Neuronal stem cell (in vitro differentiated cells): ENCODE measurements around the gene PLIN5.

Experiments
- DNase-seq: peaks from one replicate; pipeline ENCODE4 v3.0.0-alpha.2; 2013; ENCODE audit warnings: low spot score
- H2AFZ ChIP-seq: one replicate; pipeline ENCODE4 v1.6.1; 2013; ENCODE audit warnings: mild to moderate bottlenecking, low read length, inconsistent platforms
- H2AK5ac ChIP-seq: 2 replicates; pipeline ENCODE4 v1.6.1; 2013; ENCODE audit warnings: low read depth, mild to moderate bottlenecking, inconsistent platforms, low read length, moderate library complexity, mixed read lengths
- H2BK120ac ChIP-seq: 2 replicates; pipeline ENCODE4 v1.6.1; 2013; ENCODE audit warnings: low read depth, mild to moderate bottlenecking, inconsistent platforms, low read length, moderate library complexity, mixed read lengths
- H2BK12ac ChIP-seq: one replicate; pipeline ENCODE4 v1.6.1; 2013; ENCODE audit warnings: low read length, inconsistent platforms
- H2BK15ac ChIP-seq: 2 replicates; pipeline ENCODE4 v1.6.1; 2013; ENCODE audit warnings: mild to moderate bottlenecking, low read length, inconsistent platforms, mixed read lengths
- H2BK5ac ChIP-seq: one replicate; pipeline ENCODE4 v1.6.1; 2013; ENCODE audit warnings: inconsistent platforms, mild to moderate bottlenecking, low read length, moderate library complexity
- H3K14ac ChIP-seq: one replicate; pipeline ENCODE4 v1.6.1; 2013; ENCODE audit warnings: low read length, inconsistent platforms
- H3K18ac ChIP-seq: 2 replicates; pipeline ENCODE4 v1.6.1; 2013; ENCODE audit warnings: low read length, inconsistent platforms
- H3K23ac ChIP-seq: 2 replicates; pipeline ENCODE4 v1.6.1; 2013; ENCODE audit warnings: low read depth, mild to moderate bottlenecking, mixed read lengths, low read length, inconsistent platforms; ENCODE audit not compliant: poor library complexity
- H3K27ac ChIP-seq: replicated peaks from 3 replicates; pipeline ENCODE4 v1.5.1; 2013; ENCODE audit warnings: low read length, inconsistent platforms
- H3K27me3 ChIP-seq, 3 experiments: 2 replicates each; pipeline ENCODE4 v1.6.1; 2013; ENCODE audit warnings: low read length in 3 of 3, mild to moderate bottlenecking in 2 of 3, inconsistent platforms in 1 of 3, low read depth in 1 of 3, mixed read lengths in 1 of 3, moderate library complexity in 1 of 3; ENCODE audit not compliant: control insufficient read depth in 3 of 3, insufficient read depth in 3 of 3
- H3K36me3 ChIP-seq, 2 donors: replicated peaks in 1 of 2; 2 replicates each; pipeline ENCODE4 v1.6.1; 2013; ENCODE audit warnings: low read length in 2 of 2; ENCODE audit not compliant: control insufficient read depth in 2 of 2, insufficient read depth in 2 of 2
- H3K4ac ChIP-seq: 2 replicates; pipeline ENCODE4 v1.6.1; 2013; ENCODE audit warnings: inconsistent platforms, mild to moderate bottlenecking, low read length, moderate library complexity
- H3K4me1 ChIP-seq, 2 donors: 1 replicate in 1 of 2; 2 replicates in 1 of 2; pipeline ENCODE4 v1.6.1; 2013; ENCODE audit warnings: low read length in 2 of 2, low read depth in 1 of 2; ENCODE audit not compliant: control insufficient read depth in 2 of 2, insufficient read depth in 1 of 2
- H3K4me2 ChIP-seq: one replicate; pipeline ENCODE4 v1.6.1; 2013; ENCODE audit warnings: mild to moderate bottlenecking, low read length, inconsistent platforms; ENCODE audit not compliant: insufficient read depth, poor library complexity, severe bottlenecking
- H3K4me3 ChIP-seq, 2 donors: 2 replicates each; pipeline ENCODE4 v1.5.1; 2013; ENCODE audit warnings: low read length in 2 of 2, mild to moderate bottlenecking in 2 of 2, inconsistent platforms in 1 of 2, moderate library complexity in 1 of 2
- H3K79me1 ChIP-seq: one replicate; pipeline ENCODE4 v1.6.1; 2013; ENCODE audit warnings: low read depth, mild to moderate bottlenecking, inconsistent platforms, low read length, moderate library complexity
- H3K9ac ChIP-seq: one replicate; pipeline ENCODE4 v1.6.1; 2013; ENCODE audit warnings: mild to moderate bottlenecking, low read depth, low read length, inconsistent platforms; ENCODE audit not compliant: poor library complexity
- H3K9me3 ChIP-seq, 2 donors: replicated peaks in 1 of 2; 2 replicates each; pipeline versions ENCODE3 to v1.6.1; 2013; ENCODE audit warnings: low read length in 2 of 2, mild to moderate bottlenecking in 2 of 2, inconsistent platforms in 1 of 2, low read depth in 1 of 2, mixed read lengths in 1 of 2, moderate library complexity in 1 of 2; ENCODE audit not compliant: control insufficient read depth in 2 of 2, insufficient read depth in 1 of 2
- H4K8ac ChIP-seq: one replicate; pipeline ENCODE4 v1.6.1; 2013; ENCODE audit warnings: low read depth, mild to moderate bottlenecking, inconsistent platforms, low read length, moderate library complexity
- H4K91ac ChIP-seq: one replicate; pipeline ENCODE4 v1.6.1; 2013; ENCODE audit warnings: low read length, low read depth, mild to moderate bottlenecking, inconsistent platforms; ENCODE audit not compliant: poor library complexity
- WGBS, 2 donors: extraction: QIAGEN DNeasy Blood & Tissue Kit; methylation state at CpG; one replicate each; pipeline ENCODE4 v1.1.7; 2013; ENCODE audit warnings: missing lambda C conversion rate in 2 of 2, mixed read lengths in 1 of 2; ENCODE audit not compliant: insufficient read length in 2 of 2, insufficient replicate concordance in 1 of 2; ENCODE audit errors: extremely low coverage in 2 of 2; 5-methylcytosine and 5-hydroxymethylcytosine counted together

The PLIN5 gene

GRCh38 chr19:4548238-4548584 is 13.2 kb upstream of the PLIN5 start:
- Histone ChIP-seq H2BK120ac (no peak overlapping the region), H3K9me3 (no peaks in the 10 kb centered on the region), H2BK15ac (no peak overlapping the region), H3K4me2 (no peak overlapping the region), H2BK5ac (peak overlapping the region; percentile 13), H2BK12ac (peak overlapping the region; percentile 41), H3K23ac (peak overlapping the region; percentile 31), H3K27me3 (no peaks in the 10 kb centered on the region), H3K14ac (no peak overlapping the region), H2AFZ (no peak overlapping the region), H3K27ac (no peak overlapping the region), H3K18ac (peak overlapping the region; percentile 17), H4K8ac (peak overlapping the region; percentile 82), H3K9ac (no peak overlapping the region), H3K4me3 (no peak overlapping the region), H3K4me1 (no peaks in the 10 kb centered on the region), H4K91ac (no peak overlapping the region), H2AK5ac (no peak overlapping the region), H3K4ac (no peak overlapping the region), H3K79me1 (peaks cover 4% of the 10 kb centered on the region), H3K36me3 (peaks cover 30 to 34% of the 10 kb centered on the region in 2 donors)
- no peak for DNase-seq
- WGBS, 2 donors = no CpG with 5 or more reads among the region's 14 CpGs

- Histone ChIP-seq H3K4ac (no peak overlapping the region), H3K18ac (no peak overlapping the region), H3K27me3 (no peaks in the 10 kb centered on the region), H3K27ac (no peak overlapping the region), H2BK120ac (no peak overlapping the region), H4K91ac (no peak overlapping the region), H2BK15ac (no peak overlapping the region), H3K36me3 (peaks cover 24 to 28% of the 10 kb centered on the region in 2 donors), H3K4me2 (no peak overlapping the region), H2BK5ac (peak overlapping the region; percentile 13), H2AFZ (no peak overlapping the region), H3K4me1 (no peaks in the 10 kb centered on the region), H3K9me3 (no peaks in the 10 kb centered on the region), H3K9ac (peak overlapping the region; percentile 70), H2BK12ac (peak overlapping the region; percentile 41), H4K8ac (peak overlapping the region; percentile 82), H2AK5ac (no peak overlapping the region), H3K14ac (peak overlapping the region; percentile 38), H3K79me1 (peaks cover 4% of the 10 kb centered on the region), H3K23ac (peak overlapping the region; percentile 31), H3K4me3 (no peak overlapping the region)
- DNase-seq = no peak
- WGBS, 2 donors = no CpG with 5 or more reads among the region's 32 CpGs
These were observed 12.5 kb upstream of the PLIN5 start for GRCh38 chr19:4547303-4548237.

- Histone ChIP-seq H3K36me3 (peaks cover 8 to 9% of the 10 kb centered on the region in 2 donors), H2BK12ac (no peak overlapping the region), H3K27me3 (no peaks in the 10 kb centered on the region), H3K79me1 (peaks cover 4% of the 10 kb centered on the region), H3K4ac (no peak overlapping the region), H3K4me1 (no peaks in the 10 kb centered on the region), H3K4me2 (no peak overlapping the region), H3K4me3 (no peak overlapping the region), H3K27ac (no peak overlapping the region), H4K91ac (no peak overlapping the region), H3K9me3 (peaks cover 0 to 3% of the 10 kb centered on the region in 2 donors), H2BK15ac (no peak overlapping the region), H3K18ac (no peak overlapping the region), H2AK5ac (no peak overlapping the region), H4K8ac (no peak overlapping the region), H2AFZ (no peak overlapping the region), H3K23ac (no peak overlapping the region), H2BK5ac (no peak overlapping the region), H2BK120ac (no peak overlapping the region), H3K9ac (no peak overlapping the region), H3K14ac (no peak overlapping the region)
- no CpG with 5 or more reads among the region's 87 CpGs for WGBS, 2 donors
- DNase-seq = no peak
These were observed 9.0 kb upstream of the PLIN5 start for GRCh38 chr19:4543842-4544647.
